ENCODE results near the gene MT1M.

GRCh38 chr16:56613706-56614105, 18.8 kb upstream of the MT1M start:
- TF ChIP-seq POLR2AphosphoS5 (IDR thresholded peaks at IDR 0.05) (no peak), CTCF (IDR thresholded peaks at IDR 0.05) (no peak), POLR2A (IDR thresholded peaks at IDR 0.05; ENCODE audit: low read depth) (no peak), EP300 (IDR thresholded peaks at IDR 0.05) (no peak)

All from esophagus muscularis mucosa (tissue), 4 donors.